Measurements from ENCODE around the gene PPM1B.

GRCh38 chr2:44148999-44149398, 19.7 kb upstream of the PPM1B start:
- TF ChIP-seq CTCF (conservative IDR thresholded peaks at IDR 0.05 in 1 of 2, IDR thresholded peaks at IDR 0.05 in 1 of 2; ENCODE audit: low read depth in 1 of 2, low read length in 2 of 2) = no peak
- TF ChIP-seq EZH2 (IDR thresholded peaks at IDR 0.05; ENCODE audit: low read length, missing control alignments) = no peak

Data from fibroblast of lung (primary cell).